HG02678 (cell line): ENCODE measurements around the gene ABCB7.
A peak's percentile ranks its signal among the peaks of the same experiment; 100 is the strongest.
"Not testable (repeated sequence)": the region's sequence is repeated elsewhere in the genome, so short reads cannot be mapped to it uniquely, and the experiment has no call there.

ENCODE experiments used
- ATAC-seq: cut with Tn5 transposase; IDR thresholded peaks from one replicate; pipeline ENCODE4 v1.9.1; 2021; ENCODE audit warnings: mild to moderate bottlenecking, moderate library complexity; ENCODE audit not compliant: unreplicated experiment

ABCB7 gene

GRCh38 chrX:75155827-75156525 is at the start of gene ABCB7:
ABCB7 (minus strand) TSS chrX:75156283; CDS start chrX:75156272, 11 bp downstream.
- peak; percentile 93 for ATAC-seq

DNA sequence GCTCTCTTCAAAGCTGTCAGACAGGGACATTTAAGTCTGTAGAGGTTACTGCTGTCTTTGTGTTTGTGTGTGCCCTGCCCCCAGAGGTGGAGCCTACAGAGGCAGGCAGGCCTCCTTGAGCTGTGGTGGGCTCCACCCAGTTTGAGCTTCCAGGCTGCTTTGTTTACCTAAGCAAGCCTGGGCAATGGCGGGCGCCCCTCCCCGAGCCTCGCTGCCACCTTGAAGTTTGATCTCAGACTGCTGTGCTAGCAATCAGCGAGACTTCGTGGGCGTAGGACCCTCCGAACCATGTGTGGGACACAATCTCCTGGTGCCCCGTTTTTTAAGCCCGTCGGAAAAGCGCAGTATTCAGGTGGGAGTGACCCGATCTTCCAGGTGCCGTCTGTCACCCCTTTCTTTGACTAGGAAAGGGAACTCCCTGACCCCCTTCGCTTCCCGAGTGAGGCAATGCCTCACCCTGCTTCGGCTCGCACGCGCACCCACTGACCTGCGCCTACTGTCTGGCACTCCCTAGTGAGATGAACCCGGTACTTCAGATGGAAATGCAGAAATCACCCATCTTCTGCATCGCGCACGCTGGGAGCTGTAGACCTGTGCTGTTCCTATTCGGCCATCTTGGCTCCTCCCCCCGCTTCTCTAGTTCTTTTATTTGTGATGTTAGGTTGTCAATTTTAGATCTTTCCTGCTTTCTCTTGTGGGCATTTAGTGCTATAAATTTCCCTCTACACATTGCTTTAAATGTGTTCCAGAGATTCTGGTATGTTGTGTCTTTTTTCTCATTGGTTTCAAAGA is 32.5 kb upstream of the ABCB7 start:
- not testable (repeated sequence) for ATAC-seq

- no peak for ATAC-seq
Observed at GRCh38 chrX:75181721-75182120, 25.6 kb upstream of the ABCB7 start.

DNA sequence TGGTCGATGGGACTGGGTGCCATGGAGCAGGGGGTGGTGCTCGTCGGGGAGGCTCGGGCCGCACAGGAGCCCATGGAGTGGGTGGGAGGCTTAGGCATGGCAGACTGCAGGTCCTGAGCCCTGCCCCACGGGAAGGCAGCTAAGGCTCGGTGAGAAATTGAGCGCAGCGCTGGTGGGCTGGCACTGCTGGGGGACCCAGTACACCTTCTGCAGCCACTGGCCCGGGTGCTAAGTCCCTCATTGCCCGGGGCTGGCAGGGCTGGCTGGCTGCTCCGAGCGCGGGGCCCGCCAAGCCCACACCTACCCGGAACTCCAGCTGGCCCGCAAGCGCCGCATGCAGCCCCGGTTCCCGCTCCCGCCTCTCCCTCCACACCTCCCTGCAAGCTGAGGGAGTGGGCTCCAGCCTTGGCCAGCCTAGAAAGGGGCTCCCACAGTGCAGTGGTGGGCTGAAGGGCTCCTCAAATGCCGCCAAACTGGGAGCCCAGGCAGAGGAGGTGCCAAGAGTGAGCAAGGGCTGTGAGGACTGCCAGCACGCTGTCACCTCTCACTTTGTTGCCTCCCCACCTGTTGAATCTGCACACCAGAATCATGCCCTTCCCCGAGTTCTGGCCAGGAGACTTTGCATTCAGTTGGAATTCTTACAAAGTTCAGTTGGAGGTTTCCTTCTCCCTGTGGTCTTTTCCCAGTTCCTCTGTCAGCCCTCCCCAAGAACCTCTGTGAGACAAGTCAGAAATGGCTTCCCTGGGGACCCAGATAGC is 23.6 kb upstream of the ABCB7 start:
- not testable (repeated sequence) for ATAC-seq

GRCh38 chrX:75172257-75172890 is 16.3 kb upstream of the ABCB7 start:
- not testable (repeated sequence) for ATAC-seq

GRCh38 chrX:75158054-75158453 is 2.0 kb upstream of the ABCB7 start:
- no peak for ATAC-seq

DNA sequence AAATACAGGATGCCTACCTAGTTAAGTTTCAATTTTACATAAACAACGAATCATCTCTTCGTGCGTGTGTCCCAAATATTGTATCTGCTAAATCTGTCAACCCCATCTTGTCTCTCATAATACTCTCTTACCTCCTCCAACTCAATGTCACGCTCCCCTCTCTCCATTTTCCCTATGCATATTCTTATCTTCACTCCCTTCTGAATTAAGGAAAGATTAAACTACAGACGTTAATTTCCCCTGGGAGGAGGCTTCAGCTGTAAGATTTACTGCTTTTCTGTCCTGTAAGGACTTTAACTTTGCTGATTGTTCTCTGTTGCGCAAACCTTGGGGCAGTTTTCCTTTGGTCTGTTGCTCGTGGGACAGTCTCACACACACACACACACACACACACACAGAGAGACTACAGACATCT is 455 bp upstream of the ABCB7 start:
- no peak for ATAC-seq

DNA sequence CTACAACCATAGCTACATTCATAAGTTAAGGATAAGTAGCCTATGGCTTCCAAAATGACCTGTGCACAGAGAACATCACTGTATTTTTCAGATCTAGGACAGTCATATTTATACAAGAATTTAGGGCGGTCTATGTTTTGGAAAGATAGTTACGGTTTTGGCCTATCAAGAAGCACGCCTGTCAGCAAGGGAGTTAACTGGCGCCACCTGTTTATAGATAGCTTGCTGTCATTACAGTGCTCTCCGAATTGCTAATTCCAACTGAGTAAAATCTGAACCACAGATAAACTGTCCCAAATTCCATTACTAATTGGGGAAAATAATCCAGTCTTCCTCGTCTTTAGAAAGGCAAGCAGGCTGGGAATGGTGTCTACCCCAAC is 646 bp downstream of the ABCB7 start:
- peak; percentile 43 for ATAC-seq

DNA sequence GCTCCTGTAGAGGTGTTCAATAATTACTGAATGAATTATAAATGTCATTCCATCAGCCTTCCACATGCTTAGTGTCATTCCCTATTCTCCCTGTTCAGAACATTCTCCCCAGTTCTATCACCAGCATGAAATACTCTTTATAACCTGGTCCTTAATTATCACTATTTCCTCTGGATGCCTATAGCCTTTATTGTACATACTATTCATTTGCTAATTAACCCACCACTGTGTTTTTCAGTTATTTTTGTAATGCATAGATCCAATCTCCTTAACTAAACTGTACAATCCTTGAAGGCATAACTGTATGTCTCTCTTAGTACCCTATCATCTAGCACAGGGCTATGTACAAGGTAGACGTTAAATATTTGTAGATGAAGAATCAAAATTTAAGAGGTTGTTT is 1.2 kb downstream of the ABCB7 start:
- ATAC-seq: no peak

DNA sequence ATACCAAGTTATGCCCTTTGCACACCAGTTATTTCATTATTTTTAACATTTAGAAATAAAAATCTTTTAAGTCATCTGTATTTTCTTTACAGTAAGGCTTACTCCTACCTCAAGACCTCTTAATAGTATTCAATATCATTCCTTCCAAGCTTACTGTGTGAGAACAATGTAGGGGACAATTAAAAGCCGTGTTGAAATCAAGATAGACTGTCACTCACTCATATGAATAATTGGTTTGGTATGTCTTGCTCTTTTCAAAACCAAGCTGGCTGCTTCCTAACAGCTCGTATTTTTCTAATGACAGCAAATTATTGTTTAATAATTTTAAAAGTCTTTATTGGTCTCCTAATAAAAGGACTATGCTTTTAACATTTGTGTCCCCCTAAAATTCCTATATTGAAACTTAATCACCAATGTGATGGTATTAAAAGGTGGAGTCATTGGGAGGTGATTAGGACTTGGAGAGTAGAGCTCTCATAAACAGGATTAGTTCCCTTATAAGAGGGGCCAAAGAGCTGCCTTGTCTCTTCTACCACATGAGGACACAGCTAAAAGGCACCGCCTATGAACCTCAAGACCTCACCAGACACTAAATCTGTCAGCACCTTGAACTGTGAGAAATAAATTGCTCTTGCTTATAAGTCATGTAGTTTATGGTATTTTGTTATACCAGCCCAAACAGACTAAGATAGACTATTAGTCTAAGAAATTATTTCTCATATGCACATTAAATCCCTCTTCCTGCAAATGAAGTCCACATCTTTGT is 4.1 kb downstream of the ABCB7 start:
- ATAC-seq: no peak

- ATAC-seq: no peak
Observed at GRCh38 chrX:75149654-75150053, 6.4 kb downstream of the ABCB7 start.

- ATAC-seq: no peak
Observed at GRCh38 chrX:75132672-75133071, 23.4 kb downstream of the ABCB7 start.

DNA sequence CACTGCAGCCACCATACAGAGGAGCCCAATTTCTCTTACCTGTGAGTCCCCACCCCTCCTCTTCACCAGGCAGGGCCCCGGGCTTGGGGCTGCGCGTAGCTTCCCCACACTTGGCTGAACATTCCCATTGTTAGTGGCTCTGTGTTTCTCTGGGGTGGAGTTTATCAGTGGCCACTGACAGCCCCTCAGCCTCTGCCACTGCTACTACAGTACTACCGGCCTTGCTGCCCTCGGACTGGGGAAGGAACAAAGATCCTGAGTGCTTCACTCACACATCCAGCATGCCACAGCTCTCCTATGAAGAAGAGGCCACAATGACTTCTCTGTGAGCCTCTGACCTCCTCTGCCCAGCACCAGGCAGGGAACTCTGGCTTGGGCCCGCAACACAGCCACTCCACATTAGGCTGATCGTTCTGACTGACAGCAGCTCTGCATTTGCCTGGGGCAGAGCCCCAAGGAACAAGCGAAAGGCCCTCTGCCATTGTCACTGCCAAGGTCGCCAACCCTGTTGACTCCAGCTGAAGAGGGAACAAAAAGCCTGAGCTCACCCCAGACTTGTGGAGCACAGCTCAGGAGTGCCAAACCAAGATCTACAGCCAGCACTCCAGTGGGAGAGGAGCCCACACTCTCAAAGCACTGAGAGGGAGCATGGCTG is 24.0 kb downstream of the ABCB7 start:
- no peak for ATAC-seq

DNA sequence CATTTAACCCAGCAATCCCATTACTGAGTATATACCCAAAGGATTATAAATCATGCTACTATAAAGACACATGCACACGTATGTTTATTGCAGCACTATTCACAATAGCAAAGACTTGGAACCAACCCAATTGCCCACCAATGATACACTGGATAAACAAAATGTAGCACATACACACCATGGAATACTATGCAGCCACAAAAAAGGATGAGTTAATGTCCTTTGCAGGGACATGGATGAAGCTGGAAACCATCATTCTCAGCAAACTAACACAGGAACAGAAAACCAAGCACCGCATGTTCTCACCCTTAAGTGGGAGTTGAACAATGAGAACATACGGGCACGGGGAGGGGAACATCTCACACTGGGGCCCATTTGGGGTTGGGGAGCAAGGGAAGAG is 27.0 kb downstream of the ABCB7 start:
- ATAC-seq: not testable (repeated sequence)

DNA sequence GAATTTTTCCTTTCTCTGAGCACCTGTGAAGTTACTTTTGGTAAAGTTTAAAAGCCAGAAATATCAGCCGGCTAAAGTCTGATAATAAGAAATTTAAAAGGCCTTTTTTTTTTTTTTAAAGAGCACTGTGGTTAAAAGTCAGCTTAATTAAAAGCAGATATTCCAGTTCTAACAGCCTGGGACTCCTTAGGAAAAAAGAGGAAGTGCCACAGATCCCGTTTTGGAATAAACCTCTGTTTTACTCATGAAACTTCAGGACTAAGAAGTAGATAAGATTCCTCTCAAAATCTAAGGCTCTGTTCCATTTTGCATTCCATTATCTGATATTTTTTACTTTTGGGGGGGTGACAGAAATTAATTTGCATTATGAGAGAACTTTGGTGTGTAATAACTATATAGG is 37.8 kb downstream of the ABCB7 start:
- ATAC-seq: no peak

GRCh38 chrX:75115707-75116413 is 40.2 kb downstream of the ABCB7 start:
- ATAC-seq: no peak

GRCh38 chrX:75114638-75115037 is 41.4 kb downstream of the ABCB7 start:
- ATAC-seq: no peak

DNA sequence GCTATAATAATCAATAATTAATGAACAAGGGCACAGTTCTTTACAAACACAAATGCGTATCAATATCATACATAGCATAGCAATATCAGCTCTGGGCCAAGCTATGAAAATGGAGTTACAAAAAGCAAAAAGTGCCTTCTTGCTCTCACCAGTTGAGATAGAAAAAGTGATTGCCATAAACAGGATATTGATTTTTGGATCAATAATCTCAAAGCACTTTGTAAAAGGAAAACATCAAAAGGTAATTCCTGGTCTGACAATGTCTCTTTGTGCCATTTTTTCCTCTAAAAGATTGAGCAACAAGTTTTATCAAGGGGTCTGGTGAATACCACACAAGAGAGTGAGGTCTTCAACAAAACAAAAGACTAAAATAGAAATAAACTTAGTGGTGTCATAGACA is 42.4 kb downstream of the ABCB7 start:
- no peak for ATAC-seq

DNA sequence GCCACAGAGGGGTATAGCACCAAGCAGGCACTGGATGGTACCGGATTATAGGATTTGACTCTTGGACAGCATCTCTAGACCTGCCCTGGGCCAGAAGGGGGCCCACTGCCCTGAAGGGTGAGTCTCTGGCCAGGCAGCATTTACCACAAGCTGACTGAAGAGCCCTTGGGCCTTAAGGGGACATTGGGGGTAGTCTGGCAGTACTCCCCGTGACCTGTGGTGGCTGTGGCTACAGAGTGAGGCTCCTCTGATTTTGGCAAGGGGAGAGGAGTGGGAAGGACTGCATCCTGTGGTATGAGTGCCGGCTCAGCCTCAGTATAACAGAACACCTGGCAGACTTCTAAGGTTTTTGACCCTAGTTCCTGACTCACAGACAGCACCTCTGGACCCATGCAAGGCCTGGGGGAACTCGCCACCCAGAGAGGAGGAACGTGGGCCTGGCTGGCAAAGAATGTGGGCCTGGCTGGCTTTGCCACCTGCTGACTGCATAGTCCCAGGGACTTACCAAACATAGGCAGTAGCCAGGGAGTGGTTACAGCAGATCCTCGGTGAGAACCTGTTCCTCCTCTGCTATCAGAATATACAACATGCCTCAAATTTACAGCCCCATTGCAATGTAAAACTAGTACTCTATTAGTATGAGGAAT is 48.1 kb downstream of the ABCB7 start:
- no peak for ATAC-seq
